Small intestine (tissue), 7 donors: ENCODE measurements around the gene TALDO1. TPM values are rescaled to one million over a fixed set of nuclear protein-coding genes. Genes with fewer than 3 reads are reported as not detected.

ENCODE experiments used
- DNase-seq, 2 donors: peaks; one replicate each; pipeline versions ENCODE4 v3.0.0 to v3.0.0-alpha.2; 2013
- FAIRE-seq: peaks from 2 replicates; lab custom pipeline; 2012; peaks lifted over from hg19 to GRCh38; lab: Jason Lieb, UNC
- H3K27ac ChIP-seq, 3 donors: one replicate each; pipeline ENCODE4 v1.5.1; 2013; ENCODE audit warnings: low read length in 2 of 3, mild to moderate bottlenecking in 2 of 3, control low read depth in 1 of 3, inconsistent platforms in 1 of 3, low read depth in 1 of 3, moderate library complexity in 1 of 3
- H3K27me3 ChIP-seq, 3 donors: one replicate each; pipeline ENCODE4 v1.6.1; 2013; ENCODE audit warnings: low read length in 3 of 3, inconsistent platforms in 1 of 3; ENCODE audit not compliant: control insufficient read depth in 3 of 3, insufficient read depth in 3 of 3
- H3K36me3 ChIP-seq, 3 donors: one replicate each; pipeline ENCODE4 v1.6.1; 2013; ENCODE audit warnings: low read length in 3 of 3, inconsistent platforms in 1 of 3, low read depth in 1 of 3, mild to moderate bottlenecking in 1 of 3, moderate library complexity in 1 of 3; ENCODE audit not compliant: control insufficient read depth in 3 of 3, insufficient read depth in 2 of 3
- H3K4me1 ChIP-seq, 3 donors: one replicate each; pipeline ENCODE4 v1.6.1; 2013; ENCODE audit warnings: low read length in 2 of 3, inconsistent platforms in 1 of 3, low read depth in 1 of 3, mild to moderate bottlenecking in 1 of 3, moderate library complexity in 1 of 3; ENCODE audit not compliant: control insufficient read depth in 3 of 3, insufficient read depth in 2 of 3
- H3K4me3 ChIP-seq, 3 donors: one replicate each; pipeline ENCODE4 v1.5.1; 2013; ENCODE audit warnings: low read length in 3 of 3, control low read depth in 1 of 3, inconsistent platforms in 1 of 3, low read depth in 1 of 3, mild to moderate bottlenecking in 1 of 3, moderate library complexity in 1 of 3
- H3K9me3 ChIP-seq, 2 donors: one replicate each; pipeline ENCODE4 v1.6.1; 2013; ENCODE audit warnings: low read depth in 1 of 2, low read length in 1 of 2; ENCODE audit not compliant: control insufficient read depth in 2 of 2, insufficient read depth in 1 of 2
- WGBS, 3 donors: extraction: QIAGEN DNeasy Blood & Tissue Kit; methylation state at CpG; one replicate each; pipeline ENCODE4 v1.1.7; 2013; 5-methylcytosine and 5-hydroxymethylcytosine counted together
- polyA plus RNA-seq, 4 donors: library from polyadenylated mRNA; stranded (reverse) in 3 of 4; unstranded in 1 of 4; fragments of 200-250 nt in 3 of 4; fragments of 120-200 nt in 1 of 4; gene quantifications; one replicate each; pipeline versions ENCODE4 v1.2.1 to v1.2.3, GENCODE V29; 2013
- donor health status: healthy with polysubstance abuse.
- donor health status: control.
- donor health status: control.
- donor health status: Bipolar disorder and iron deficiency.
- donor health status: healthy.

TALDO1 gene
- polyA plus RNA-seq, 4 donors, result 97.9 to 188 (median 174) TPM

DNA sequence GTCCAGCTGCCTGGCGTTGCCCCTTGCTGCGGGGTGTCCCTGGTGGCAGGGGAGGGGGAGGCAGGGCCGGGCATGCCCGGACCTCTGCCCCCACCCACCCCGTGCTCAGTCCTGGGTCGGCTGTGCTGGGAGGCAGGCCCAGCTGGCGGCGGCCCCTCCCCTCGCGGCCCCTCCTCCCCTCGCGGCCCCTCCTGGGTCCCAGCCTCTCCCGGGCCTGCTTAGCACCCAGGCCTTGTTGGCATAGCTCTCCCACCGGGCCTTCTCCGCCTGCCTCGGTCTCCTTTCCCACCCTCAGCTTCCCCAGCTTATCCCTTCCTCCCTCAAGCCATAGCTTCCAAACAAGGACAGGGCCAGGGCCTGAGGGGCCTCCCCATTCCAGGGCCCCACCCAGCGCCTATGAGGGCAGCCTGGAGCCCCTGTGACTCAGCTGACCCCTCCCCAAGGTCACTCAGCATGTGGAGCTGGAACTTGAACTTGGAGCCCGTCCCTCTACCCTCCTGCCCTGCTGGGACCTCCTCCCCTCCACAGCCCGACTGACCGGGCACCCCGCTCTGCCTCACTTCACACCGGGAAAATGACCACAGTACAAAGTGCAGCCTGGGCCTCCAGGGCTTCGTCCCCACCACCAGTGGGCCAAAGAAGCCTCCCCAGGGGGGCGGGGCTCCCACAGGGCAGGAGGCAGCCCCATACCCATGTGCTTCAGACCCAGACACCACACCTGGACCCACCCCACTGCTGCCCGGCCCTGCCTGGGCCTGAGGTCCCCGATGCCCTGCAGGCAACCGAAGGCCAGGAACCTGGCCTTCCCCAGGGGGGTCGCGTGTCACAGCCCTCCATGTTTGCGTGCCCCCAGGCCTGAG, 40.1 kb upstream of the TALDO1 start:
- DNase-seq (peak; percentile 86 to 91), FAIRE-seq (no peak)
- peaks cover 0 to 6% (median 4%) of the 10 kb centered on the region in 3 donors for H3K27me3 ChIP-seq
- H3K27ac ChIP-seq, result peak overlapping the region; percentile 83 to 100 (median 97)
- H3K9me3 ChIP-seq, result no peaks in the 10 kb centered on the region
- 20 to 33% (median 25%) methylated on average over 23 to 30 of the region's 30 CpGs for WGBS, 3 donors
- H3K4me3 ChIP-seq, result peak overlapping the region; percentile 69 to 95 (median 76)
- peaks cover 0 to 84% (median 0%) of the 10 kb centered on the region in 3 donors for H3K36me3 ChIP-seq
- H3K4me1 ChIP-seq, result peaks cover 0 to 78% (median 0%) of the 10 kb centered on the region in 3 donors

DNA sequence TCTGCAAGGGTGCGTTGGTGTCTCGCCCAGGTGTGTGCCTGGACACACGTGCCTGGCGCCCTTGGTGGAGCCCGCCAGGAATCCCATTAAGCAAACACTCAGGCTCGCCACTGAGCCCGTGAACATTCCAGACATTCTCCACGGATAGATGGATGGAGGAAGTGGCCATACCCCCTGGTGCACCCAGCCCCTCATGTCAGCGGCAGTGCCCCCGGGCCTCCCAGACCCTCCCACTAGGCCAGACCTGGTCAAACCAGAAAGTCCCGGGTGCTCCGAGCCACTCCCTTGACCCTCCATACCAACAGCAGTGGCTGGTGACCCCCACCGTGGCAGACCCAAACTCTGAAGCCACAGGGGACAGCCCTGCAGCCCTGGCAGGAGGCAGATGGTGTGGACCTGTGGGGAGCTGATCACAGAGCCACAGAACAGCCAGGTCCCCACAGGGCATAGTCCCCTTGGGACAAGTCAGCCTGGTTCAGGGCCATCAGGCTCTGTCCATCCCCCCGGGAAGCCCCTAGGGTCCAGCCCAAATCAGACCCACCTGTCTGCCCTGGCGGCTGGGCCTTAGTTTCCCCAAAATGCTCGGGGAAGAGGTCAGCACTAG, 39.3 kb upstream of the TALDO1 start:
- Histone ChIP-seq H3K27me3 (peaks cover 0 to 6% (median 4%) of the 10 kb centered on the region in 3 donors), H3K36me3 (peaks cover 0 to 82% (median 0%) of the 10 kb centered on the region in 3 donors), H3K9me3 (no peaks in the 10 kb centered on the region), H3K4me1 (peaks cover 0 to 81% (median 0%) of the 10 kb centered on the region in 3 donors), H3K27ac (peak overlapping the region; percentile 18 to 100 (median 90)), H3K4me3 (peak overlapping the region in 2 of 3 donors; percentile 76 to 95)
- 25 to 65% (median 38%) methylated on average over 15 to 16 of the region's 16 CpGs for WGBS, 3 donors
- FAIRE-seq (no peak), DNase-seq (no peak)

DNA sequence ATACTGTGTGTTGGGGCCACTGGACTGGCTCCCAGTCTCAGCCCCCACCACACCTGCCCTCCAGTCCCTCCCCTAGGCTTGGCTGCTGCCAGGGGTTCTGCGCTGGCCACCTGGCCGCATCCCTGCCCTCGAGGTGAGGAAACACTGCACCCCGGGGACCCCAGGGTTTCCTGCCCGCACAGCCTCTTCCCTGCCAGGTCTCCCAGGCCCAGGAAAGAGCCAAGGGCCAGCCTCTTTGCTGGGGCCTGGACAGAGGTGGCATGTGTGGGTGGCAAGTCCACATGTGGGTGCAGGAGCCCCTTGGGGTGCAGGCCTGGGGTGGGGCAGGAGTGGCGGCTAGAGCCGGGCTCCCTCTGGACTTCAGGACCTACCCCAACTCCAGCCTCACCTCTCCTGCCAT, 38.8 kb upstream of the TALDO1 start:
- 46 to 67% (median 63%) methylated on average over 7 of the region's 7 CpGs for WGBS, 3 donors
- Histone ChIP-seq H3K9me3 (no peaks in the 10 kb centered on the region), H3K4me1 (peaks cover 0 to 81% (median 0%) of the 10 kb centered on the region in 3 donors), H3K4me3 (peak overlapping the region in 2 of 3 donors; percentile 76 to 95), H3K36me3 (peaks cover 0 to 82% (median 0%) of the 10 kb centered on the region in 3 donors), H3K27ac (peak overlapping the region in 2 of 3 donors; percentile 90 to 100), H3K27me3 (peaks cover 0 to 6% (median 4%) of the 10 kb centered on the region in 3 donors)
- FAIRE-seq (no peak), DNase-seq (no peak)

- H3K4me3 ChIP-seq, result peak overlapping the region in 2 of 3 donors; percentile 22 to 76
- FAIRE-seq (no peak), DNase-seq (no peak)
- peaks cover 0 to 6% (median 4%) of the 10 kb centered on the region in 3 donors for H3K27me3 ChIP-seq
- peaks cover 0 to 81% (median 0%) of the 10 kb centered on the region in 3 donors for H3K36me3 ChIP-seq
- H3K27ac ChIP-seq, result peak overlapping the region; percentile 33 to 87 (median 82)
- no peaks in the 10 kb centered on the region for H3K9me3 ChIP-seq
- peaks cover 0 to 73% (median 0%) of the 10 kb centered on the region in 3 donors for H3K4me1 ChIP-seq
- whole genome bisulfite sequencing, 3 donors, result 32 to 62% (median 51%) methylated on average over 24 to 27 of the region's 27 CpGs
Measured at GRCh38 chr11:709109-709997, 37.9 kb upstream of the TALDO1 start.

DNA sequence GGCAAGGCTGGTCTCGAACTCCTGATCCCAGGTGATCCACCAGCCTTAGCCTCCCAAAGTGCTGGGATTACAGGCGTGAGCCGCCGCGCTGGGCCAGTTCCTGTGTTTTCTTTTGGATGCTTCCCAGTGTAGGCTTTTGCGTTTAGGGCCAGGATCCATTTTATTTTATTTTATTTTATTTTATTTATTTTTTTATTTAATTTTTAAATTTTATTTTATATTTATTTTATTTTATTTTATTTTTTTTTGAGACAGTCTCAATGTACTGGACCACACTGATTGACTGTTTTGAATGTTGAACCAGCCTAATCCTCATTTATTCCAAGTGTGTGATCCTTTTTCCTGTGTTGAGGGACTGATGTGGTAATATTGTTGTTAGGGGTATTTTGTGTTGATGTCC, 32.8 kb upstream of the TALDO1 start:
- Histone ChIP-seq H3K4me3 (no peak overlapping the region), H3K9me3 (no peaks in the 10 kb centered on the region), H3K36me3 (peaks cover 0 to 74% (median 2%) of the 10 kb centered on the region in 3 donors), H3K27me3 (no peaks in the 10 kb centered on the region), H3K4me1 (peaks cover 0 to 41% (median 0%) of the 10 kb centered on the region in 3 donors), H3K27ac (no peak overlapping the region)
- 96 to 97% (median 97%) methylated on average over 6 of the region's 6 CpGs for WGBS, 3 donors
- no peak for DNase-seq
- no peak for FAIRE-seq

DNA sequence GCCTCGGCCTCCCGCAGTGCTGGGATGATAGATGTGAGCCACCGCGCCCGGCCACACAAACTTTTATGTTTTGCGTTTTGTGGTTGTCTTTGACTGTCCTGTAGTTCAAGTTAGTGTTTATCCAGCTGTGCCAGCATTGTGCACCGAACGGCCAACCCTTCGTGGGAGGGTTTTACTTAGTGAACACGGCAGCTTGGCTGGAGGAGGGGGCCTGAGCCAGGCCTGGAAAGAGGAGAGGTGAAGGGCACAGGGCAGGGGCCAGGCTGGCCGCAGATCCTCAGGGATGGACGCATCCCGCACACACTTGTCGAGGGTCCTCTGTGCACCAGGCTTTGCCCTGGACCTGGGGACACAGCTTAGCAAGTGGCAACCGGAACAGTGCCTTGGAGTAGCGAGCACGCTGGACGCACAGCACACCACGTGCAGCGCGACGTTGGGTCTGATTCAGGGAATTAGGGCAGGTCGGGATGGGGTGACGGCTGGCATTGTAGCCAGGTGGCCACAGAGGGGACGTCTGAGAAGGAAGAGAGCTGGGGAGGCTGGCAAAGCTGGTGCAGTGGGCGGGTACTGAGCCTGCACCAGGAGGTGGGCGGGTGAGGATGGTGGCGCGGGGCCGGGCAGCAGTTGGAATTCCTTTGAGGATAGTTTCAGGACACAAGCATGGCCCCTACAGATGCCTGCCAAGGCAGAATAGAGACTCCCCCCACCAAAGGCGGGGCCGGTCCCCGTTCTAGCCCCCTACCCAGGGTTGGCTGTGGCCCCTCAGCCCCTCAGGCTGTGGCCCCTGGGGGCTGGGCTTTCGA, 27.8 kb upstream of the TALDO1 start:
- DNase-seq (no peak), FAIRE-seq (no peak)
- H3K36me3 ChIP-seq, result peaks cover 2 to 75% (median 23%) of the 10 kb centered on the region in 3 donors
- no peak overlapping the region for H3K4me3 ChIP-seq
- H3K27ac ChIP-seq, result peak overlapping the region in 1 of 3 donors; percentile 13
- no peaks in the 10 kb centered on the region for H3K9me3 ChIP-seq
- peaks cover 7 to 34% (median 12%) of the 10 kb centered on the region in 3 donors for H3K4me1 ChIP-seq
- WGBS, 3 donors, result 82 to 84% (median 84%) methylated on average over 32 to 34 of the region's 34 CpGs
- H3K27me3 ChIP-seq, result peaks cover 0 to 22% (median 0%) of the 10 kb centered on the region in 3 donors

GRCh38 chr11:720017-720641, 27.1 kb upstream of the TALDO1 start:
- H3K4me1 ChIP-seq, result peaks cover 7 to 38% (median 12%) of the 10 kb centered on the region in 3 donors
- no peak overlapping the region for H3K4me3 ChIP-seq
- peak overlapping the region in 1 of 3 donors; percentile 54 for H3K27ac ChIP-seq
- 73 to 85% (median 83%) methylated on average over 32 to 35 of the region's 35 CpGs for WGBS, 3 donors
- peaks cover 0 to 27% (median 0%) of the 10 kb centered on the region in 3 donors for H3K27me3 ChIP-seq
- no peak for DNase-seq
- no peaks in the 10 kb centered on the region for H3K9me3 ChIP-seq
- FAIRE-seq, result no peak
- H3K36me3 ChIP-seq, result peaks cover 2 to 80% (median 26%) of the 10 kb centered on the region in 3 donors
